ENCODE data around the gene ZNF711. TPM values are rescaled to one million over a fixed set of nuclear protein-coding genes. Genes with fewer than 3 reads are reported as not detected.
"Not testable (repeated sequence)": the region's sequence is repeated elsewhere in the genome, so short reads cannot be mapped to it uniquely, and the experiment has no call there.

The ZNF711 gene
- total RNA-seq, 6 donors from 2014 or later = 0.49 to 3.0 (median 1.1) TPM

DNA sequence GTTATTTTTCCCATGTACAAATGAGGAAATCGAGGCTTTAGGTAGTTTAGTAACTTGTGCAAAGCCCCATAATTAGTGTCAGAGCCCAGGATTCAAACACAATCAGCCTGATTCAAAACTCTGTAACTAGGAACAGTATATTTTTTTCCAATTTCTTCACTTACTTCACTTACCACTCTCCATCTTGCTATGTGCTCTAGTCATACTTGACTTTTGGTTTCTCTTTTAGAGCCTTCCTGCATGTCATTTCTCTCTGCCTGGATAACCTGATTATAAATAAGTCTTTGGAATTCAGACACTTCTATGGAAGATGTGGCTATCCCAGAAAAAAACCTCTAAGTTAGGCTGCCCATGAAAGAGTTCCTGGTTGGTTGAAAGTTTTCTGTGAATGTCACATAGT is 22.4 kb upstream of the ZNF711 start:
- no peak for ATAC-seq (ENCODE audit: low FRiP score in 2 of 2)

DNA sequence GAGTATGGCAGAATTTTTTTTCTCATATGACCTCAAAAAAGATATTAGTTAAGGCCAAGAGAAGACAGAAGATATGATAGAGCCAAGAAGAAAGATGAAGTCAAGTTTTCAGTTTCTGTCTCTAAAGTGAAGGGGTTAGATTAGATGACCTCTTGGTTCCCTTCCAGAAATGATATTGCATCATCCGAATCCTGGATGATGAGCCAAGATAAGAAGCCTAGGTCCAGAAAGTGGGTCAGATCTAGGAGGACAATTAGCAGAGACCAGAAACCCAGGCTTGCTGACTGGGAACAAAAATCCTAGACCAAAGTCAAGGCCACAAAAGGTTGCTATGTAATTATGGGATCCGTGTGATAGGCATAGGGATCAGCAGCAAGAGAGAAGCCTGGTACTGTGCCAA is 20.4 kb upstream of the ZNF711 start:
- DNase-seq (no peak), ATAC-seq (ENCODE audit: low FRiP score in 2 of 2) (no peak)
- Histone ChIP-seq H3K9me3 (no peaks in the 10 kb centered on the region), H3K27me3 (no peaks in the 10 kb centered on the region), H3K4me1 (no peaks in the 10 kb centered on the region), H3K4me3 (no peak overlapping the region), H3K36me3 (no peaks in the 10 kb centered on the region), H3K27ac (no peak overlapping the region)
- 59 to 89% methylated on average over 2 of the region's 2 CpGs for WGBS, 2 donors
- no peak for TF ChIP-seq EP300 (IDR thresholded peaks at IDR 0.05)
- no peak for TF ChIP-seq CTCF (IDR thresholded peaks at IDR 0.05)
- no peak for TF ChIP-seq POLR2AphosphoS5 (IDR thresholded peaks at IDR 0.05)
- no peak for TF ChIP-seq POLR2A (IDR thresholded peaks at IDR 0.05)

More for the DNA sequence above, 22.4 kb upstream of the ZNF711 start:
- TF ChIP-seq CTCF (IDR thresholded peaks at IDR 0.05) (no peak), POLR2A (IDR thresholded peaks at IDR 0.05) (no peak), EP300 (IDR thresholded peaks at IDR 0.05) (no peak), POLR2AphosphoS5 (IDR thresholded peaks at IDR 0.05) (no peak)
- H3K27me3 ChIP-seq = no peaks in the 10 kb centered on the region
- DNase-seq = no peak
- 58 to 90% methylated on average over 1 of the region's 1 CpG for WGBS, 2 donors
- H3K9me3 ChIP-seq = no peaks in the 10 kb centered on the region
- H3K4me3 ChIP-seq = no peak overlapping the region
- no peaks in the 10 kb centered on the region for H3K36me3 ChIP-seq
- H3K4me1 ChIP-seq = no peaks in the 10 kb centered on the region
- no peak overlapping the region for H3K27ac ChIP-seq

DNA sequence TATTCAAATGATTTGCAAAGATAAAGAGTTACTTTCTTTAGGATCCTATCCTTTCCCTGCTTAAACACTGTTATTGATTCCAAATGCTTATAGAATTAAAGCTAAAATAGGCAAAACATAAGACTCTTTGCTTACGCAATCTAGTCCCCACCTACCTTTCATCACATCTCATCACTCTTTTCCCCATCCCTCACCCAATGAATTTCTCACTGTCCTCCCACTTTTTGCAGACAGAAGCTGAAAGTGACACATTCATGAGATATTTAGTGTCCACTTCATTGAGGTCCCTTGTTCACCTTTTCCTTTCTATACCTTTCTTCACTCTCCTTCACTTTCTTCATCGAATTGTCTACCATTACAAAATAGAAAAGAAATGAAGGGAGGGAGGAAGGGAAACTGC is 636 bp upstream of the ZNF711 start:
- Histone ChIP-seq H3K9me3 (no peaks in the 10 kb centered on the region), H3K27me3 (no peaks in the 10 kb centered on the region), H3K36me3 (no peaks in the 10 kb centered on the region), H3K4me3 (no peak overlapping the region), H3K27ac (no peak overlapping the region), H3K4me1 (no peaks in the 10 kb centered on the region)
- DNase-seq = no peak
- TF ChIP-seq POLR2AphosphoS5 (IDR thresholded peaks at IDR 0.05) (no peak), POLR2A (IDR thresholded peaks at IDR 0.05) (no peak), CTCF (IDR thresholded peaks at IDR 0.05) (no peak), EP300 (IDR thresholded peaks at IDR 0.05) (no peak)
- 37 to 69% methylated on average over 2 of the region's 2 CpGs for WGBS, 2 donors
- no peak for ATAC-seq (ENCODE audit: low FRiP score in 2 of 2)

DNA sequence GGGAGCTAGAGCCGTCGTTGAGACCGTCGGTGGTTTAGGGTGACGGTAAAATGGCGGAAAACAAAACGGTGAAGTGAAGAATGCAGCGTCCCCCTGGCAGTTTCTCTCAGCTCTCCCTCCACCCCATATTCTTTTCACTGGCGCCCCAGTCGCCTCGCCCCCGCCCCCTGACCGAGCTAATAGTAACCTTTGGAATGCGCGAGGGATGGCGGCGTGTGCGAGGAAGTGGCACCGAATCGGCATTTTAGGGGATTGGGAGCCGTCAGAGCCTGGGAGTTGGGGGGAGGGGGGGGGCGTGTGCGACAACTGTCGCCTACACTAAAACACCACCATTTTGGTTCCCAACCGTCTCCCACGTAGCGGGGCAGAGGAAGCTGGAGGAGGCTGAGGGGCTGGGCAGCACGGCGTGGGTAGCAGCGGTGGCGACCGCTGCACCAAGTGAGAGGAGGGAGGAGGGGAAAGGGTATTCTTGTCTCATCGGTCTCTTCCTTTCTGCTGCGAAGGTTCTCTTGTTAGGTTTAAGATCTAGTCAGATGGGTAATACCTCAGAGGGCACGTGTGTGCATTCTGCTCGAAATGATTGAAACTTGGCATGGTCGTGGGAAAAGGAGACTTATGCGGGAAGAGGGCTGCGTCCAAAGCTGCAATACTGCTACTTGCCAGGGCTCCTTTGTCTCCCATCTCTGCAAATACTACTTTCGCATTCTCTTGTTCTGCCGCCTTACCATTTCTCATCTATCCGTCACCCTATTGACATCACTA is 840 bp downstream of the ZNF711 start:
- DNase-seq (peak in 1 of 2 donors; percentile 39), ATAC-seq (ENCODE audit: low FRiP score in 2 of 2) (peak; percentile 19 to 49)
- Histone ChIP-seq H3K4me3 (peak overlapping the region in 3 of 4 donors; percentile 43 to 63 (median 56)), H3K27me3 (no peaks in the 10 kb centered on the region), H3K27ac (no peak overlapping the region), H3K4me1 (no peaks in the 10 kb centered on the region), H3K36me3 (no peaks in the 10 kb centered on the region), H3K9me3 (no peaks in the 10 kb centered on the region)
- TF ChIP-seq POLR2AphosphoS5 (IDR thresholded peaks at IDR 0.05) (no peak), EP300 (IDR thresholded peaks at IDR 0.05) (no peak), CTCF (IDR thresholded peaks at IDR 0.05) (no peak), POLR2A (IDR thresholded peaks at IDR 0.05) (no peak)
- 2 to 32% methylated on average over 9 to 42 of the region's 42 CpGs for WGBS, 2 donors

GRCh38 chrX:85285286-85285685 is 41.5 kb downstream of the ZNF711 start:
- not testable (repeated sequence) for H3K36me3 ChIP-seq; ATAC-seq (ENCODE audit: low FRiP score in 2 of 2); DNase-seq; H3K27ac ChIP-seq; H3K4me1 ChIP-seq; H3K9me3 ChIP-seq; H3K4me3 ChIP-seq; H3K27me3 ChIP-seq
- WGBS, 2 donors = 87 to 88% methylated on average over 3 to 6 of the region's 6 CpGs
